TTC549 (cell line): ENCODE data around the gene ENTR1.

Experiments used
- FAIRE-seq: peaks from 2 replicates; lab custom pipeline; 2012; peaks lifted over from hg19 to GRCh38; lab: Jason Lieb, UNC

The ENTR1 gene

DNA sequence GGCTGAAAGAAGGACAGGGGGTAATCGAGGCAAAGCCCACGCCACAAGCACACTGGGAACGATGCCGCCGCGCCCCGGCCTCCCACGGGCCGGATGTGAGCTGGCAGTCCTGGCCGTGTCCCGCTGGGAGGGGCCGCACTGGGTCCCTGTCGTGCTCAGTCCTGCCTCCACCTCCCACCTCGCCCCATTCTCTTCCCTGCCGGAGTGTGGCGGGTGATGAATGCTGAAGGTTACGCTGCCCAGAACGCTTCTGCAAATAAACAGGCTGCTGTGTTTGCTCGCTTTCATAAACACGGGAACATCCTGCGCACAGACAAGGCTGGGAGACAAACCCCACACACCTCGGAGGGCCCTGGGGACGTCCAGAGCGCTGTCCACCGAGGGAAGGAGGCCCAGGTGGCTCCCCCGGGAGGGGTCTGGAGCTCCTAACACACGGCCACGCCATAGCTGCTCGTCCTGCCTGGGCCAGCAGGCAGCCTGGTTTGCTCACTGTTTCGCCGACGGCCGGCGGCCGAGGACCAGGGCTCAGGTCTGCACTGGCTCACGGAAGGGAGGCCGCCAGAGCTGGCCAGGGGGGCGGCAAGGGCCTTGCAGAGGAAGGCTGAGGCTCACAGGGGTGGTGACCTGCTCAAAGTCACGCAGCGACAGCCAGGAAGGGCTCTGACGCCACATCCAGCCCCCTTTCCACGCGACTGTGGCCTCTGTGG, 49.2 kb downstream of the ENTR1 start:
- FAIRE-seq, result no peak

DNA sequence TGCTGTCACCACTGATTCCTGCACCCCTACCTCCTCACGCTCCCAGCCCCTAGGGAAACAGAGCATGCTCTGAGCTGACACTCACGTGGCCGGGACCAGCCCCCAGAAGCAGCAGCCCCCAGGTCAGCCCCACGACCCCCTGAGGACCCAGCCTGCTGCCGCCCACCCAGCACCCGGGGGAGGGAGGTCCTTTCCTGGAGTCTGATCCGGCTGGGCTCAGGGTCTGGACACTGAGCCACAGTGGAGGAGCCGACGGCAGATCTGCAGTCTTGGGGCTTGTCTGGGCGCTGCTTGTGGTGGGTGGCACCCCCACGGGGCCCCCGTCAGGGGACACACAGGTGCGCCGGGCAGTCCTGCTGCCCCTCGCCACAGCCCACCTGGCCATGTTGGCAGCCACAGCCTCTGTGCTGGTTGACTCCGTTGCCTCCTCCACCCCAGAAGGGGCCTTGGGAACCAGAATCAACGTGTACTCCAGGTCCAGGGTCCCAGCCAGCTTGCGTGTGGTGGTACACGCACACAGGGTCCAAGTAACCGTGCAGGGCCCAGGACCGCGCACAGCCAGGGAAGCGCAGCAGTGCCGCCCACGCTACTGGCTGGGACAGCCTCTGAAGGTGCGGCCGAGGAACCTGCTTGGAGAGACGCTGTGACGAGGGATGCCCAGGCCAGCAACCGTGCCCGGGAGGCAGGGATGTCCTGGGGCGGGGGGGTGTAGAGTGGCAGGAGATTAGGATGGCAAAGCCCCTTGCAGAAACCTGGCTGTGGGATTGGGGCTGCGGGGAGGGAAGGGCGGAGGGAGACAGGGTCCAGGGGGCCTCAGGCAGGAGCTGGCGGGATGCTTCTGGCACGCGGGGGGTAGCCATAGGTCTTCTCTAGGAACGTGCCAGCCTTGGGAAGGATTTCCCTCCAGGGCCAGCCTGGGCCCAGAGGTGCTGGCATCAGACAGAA, 50.4 kb downstream of the ENTR1 start:
- no peak for FAIRE-seq

- FAIRE-seq, result no peak
These were observed 51.5 kb downstream of the ENTR1 start for GRCh38 chr9:136358888-136359287.

GRCh38 chr9:136358016-136358415, 52.4 kb downstream of the ENTR1 start:
- FAIRE-seq, result no peak

DNA sequence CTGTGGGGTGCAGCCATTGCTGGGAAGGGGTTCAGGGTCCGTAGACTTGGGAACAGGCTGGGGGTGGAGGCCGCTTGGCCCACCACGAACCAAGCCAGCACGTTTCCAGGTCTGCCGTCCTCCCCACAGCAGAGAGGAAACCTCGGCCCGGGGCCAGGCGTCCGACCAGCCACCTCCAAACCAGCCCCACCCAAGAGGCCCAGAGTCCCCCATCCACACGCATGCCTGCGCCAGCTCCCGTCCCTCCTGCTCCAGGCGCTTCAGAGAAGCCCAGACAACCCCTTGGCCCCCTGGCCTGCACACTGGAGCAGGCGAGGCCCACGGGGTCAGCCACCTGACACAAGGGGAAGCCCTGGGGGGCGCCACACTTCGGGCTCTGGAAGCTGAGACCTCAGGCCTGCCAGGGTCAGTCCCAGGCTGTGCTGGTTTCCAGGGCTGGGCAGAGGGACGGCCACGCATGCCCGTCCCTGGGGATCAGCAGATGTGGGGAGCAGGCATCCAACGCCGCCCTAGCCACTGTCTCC, 53.1 kb downstream of the ENTR1 start:
- FAIRE-seq, result no peak

DNA sequence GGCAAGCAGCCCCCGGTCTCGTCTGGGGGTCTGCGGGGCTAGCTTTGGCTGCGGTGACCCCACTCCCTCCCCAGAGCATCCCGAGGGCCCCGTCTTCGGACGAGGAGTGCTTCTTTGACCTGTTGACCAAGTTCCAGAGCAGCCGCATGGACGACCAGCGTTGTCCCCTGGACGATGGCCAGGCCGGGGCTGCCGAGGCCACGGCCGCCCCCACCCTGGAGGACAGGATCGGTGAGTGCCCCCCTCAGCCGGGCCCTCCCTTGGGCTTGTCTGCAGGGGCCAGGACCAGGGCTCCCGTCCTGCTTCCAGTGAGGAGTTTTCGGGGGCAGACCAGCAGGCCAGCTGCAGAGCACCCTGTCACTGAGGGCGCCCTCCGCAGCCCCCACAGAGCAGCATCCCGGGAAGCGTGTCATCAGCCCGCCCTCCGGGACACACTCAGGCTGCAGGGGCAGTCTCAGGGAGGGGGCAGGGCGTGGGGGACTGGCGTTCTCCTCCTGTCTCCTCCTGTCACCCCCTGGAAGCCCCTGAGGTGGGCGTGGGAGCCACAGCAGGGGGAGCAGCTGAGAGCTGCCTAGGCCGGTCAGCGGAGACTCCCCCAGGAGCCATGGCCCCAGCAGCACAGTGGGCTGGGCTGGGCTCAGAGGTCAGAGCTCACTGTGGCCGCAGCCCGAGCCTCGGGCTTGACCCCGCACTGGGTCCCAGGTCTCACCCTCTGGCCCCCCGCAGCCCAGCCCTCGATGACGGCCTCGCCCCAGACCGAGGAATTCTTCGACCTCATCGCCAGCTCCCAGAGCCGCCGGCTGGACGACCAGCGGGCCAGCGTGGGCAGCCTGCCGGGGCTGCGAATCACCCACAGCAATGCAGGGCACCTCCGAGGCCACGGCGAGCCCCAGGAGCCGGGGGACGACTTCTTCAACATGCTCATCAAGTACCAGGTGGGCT, 54.5 kb downstream of the ENTR1 start:
- no peak for FAIRE-seq

- no peak for FAIRE-seq
These were observed 55.8 kb downstream of the ENTR1 start for GRCh38 chr9:136354592-136355085.

DNA sequence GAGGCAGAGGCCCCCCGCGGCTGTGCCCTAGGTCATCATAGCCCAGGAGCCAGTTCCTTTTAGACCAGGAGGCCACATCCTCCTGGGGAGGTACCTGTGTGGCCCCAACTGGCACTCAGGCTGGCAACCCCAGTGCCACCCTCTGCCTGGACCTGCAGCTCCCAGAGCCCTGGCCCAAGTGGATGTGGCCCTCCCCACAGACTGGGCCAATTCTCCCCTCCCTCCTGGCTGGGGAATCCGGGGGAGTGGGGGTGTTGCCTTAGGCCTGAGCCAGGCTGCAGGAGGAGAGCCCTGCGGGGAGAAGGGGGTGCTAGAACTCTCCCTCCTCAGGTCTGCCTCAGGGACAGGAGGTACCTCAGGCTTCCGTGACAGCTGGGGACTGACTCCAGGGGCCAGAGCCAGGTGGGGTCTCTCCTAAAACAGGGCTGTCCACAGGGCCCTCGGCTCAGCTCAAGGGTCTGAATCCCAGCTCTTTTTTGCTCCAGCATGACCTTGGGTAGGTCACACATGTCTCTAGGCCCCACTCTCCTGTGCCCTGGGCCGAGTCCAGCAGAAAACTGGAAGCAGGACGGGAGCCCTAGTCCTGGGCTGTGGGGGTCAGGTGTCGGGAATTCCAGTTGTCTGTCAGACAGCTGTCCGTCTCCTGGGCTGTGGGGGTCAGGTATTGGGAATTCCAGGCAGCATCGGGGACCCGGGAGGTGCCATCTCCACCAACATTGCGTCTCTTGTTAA, 56.5 kb downstream of the ENTR1 start:
- FAIRE-seq, result no peak

DNA sequence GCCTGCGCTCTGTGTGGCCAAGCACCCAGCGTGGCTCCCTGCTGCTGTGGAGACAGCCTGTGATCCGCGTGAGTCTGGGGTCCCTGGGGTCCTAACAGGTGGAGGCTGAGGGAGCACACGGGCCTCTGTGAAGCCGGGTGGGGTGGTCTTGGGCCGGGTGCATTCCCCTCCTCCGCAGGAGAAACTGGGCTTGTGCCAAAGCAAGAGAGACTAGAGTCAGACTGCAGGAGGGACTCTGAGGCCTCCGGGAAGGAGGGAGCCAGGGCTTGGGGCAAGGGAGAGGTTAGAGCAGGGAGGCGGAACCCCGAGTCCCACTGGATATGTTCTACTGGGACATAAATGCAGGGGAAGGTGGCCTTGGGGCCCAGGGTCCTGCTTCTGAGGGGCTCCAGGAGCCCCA, 57.3 kb downstream of the ENTR1 start:
- no peak for FAIRE-seq

GRCh38 chr9:136352682-136353081, 57.7 kb downstream of the ENTR1 start:
- no peak for FAIRE-seq
